IPS DF 6.9 (cell line): Measurements from ENCODE around the gene B4GALNT4.
"Not testable (repeated sequence)": the region's sequence is repeated elsewhere in the genome, so short reads cannot be mapped to it uniquely, and the experiment has no call there.

Source experiments
- DNase-seq: peaks from one replicate; pipeline ENCODE4 v3.0.0-alpha.2; 2013; ENCODE audit warnings: low read depth, low spot score
- H3K27ac ChIP-seq: one replicate; pipeline ENCODE4 v1.5.1; 2013; ENCODE audit warnings: low read length, control low read depth
- H3K27me3 ChIP-seq: 2 replicates; pipeline ENCODE4 v1.6.1; 2013; ENCODE audit warnings: mild to moderate bottlenecking, low read length; ENCODE audit not compliant: control insufficient read depth, insufficient read depth
- H3K36me3 ChIP-seq: 2 replicates; pipeline ENCODE4 v1.6.1; 2013; ENCODE audit warnings: low read length; ENCODE audit not compliant: control insufficient read depth, insufficient read depth
- H3K4me1 ChIP-seq: 2 replicates; pipeline ENCODE4 v1.6.1; 2013; ENCODE audit warnings: low read length; ENCODE audit not compliant: control insufficient read depth, insufficient read depth
- H3K4me3 ChIP-seq: 2 replicates; pipeline ENCODE4 v1.5.1; 2013; ENCODE audit warnings: mild to moderate bottlenecking, low read length
- H3K9me3 ChIP-seq: 2 replicates; pipeline ENCODE4 v1.6.1; 2013; ENCODE audit warnings: low read length, inconsistent platforms; ENCODE audit not compliant: control insufficient read depth, insufficient read depth
- WGBS: extraction: QIAGEN DNeasy Blood & Tissue Kit; methylation state at CpG from one replicate; pipeline ENCODE4 v1.1.7; 2013; ENCODE audit warnings: mixed read lengths, missing lambda C conversion rate; ENCODE audit not compliant: insufficient read length, insufficient coverage; 5-methylcytosine and 5-hydroxymethylcytosine counted together

Gene B4GALNT4

GRCh38 chr11:328516-329100 is 40.7 kb upstream of the B4GALNT4 start:
- H3K4me1 ChIP-seq, H3K4me3 ChIP-seq: not testable (repeated sequence)

GRCh38 chr11:329886-330253 is 39.4 kb upstream of the B4GALNT4 start:
- H3K36me3 ChIP-seq, result no peaks in the 10 kb centered on the region
- no peak overlapping the region for H3K27ac ChIP-seq
- WGBS, result no CpG with 5 or more reads among the region's 2 CpGs
- no peaks in the 10 kb centered on the region for H3K27me3 ChIP-seq
- DNase-seq, result no peak
- peaks cover 1% of the 10 kb centered on the region for H3K4me1 ChIP-seq
- no peaks in the 10 kb centered on the region for H3K9me3 ChIP-seq
- H3K4me3 ChIP-seq, result no peak overlapping the region

More at GRCh38 chr11:328516-329100, 40.7 kb upstream of the B4GALNT4 start:
- not testable (repeated sequence) for H3K9me3 ChIP-seq, H3K36me3 ChIP-seq, DNase-seq, H3K27me3 ChIP-seq, H3K27ac ChIP-seq
- WGBS, result no CpG with 5 or more reads among the region's 15 CpGs

GRCh38 chr11:330307-330693 is 39.0 kb upstream of the B4GALNT4 start:
- no peaks in the 10 kb centered on the region for H3K9me3 ChIP-seq
- no peak for DNase-seq
- no CpG with 5 or more reads among the region's 14 CpGs for WGBS
- H3K27ac ChIP-seq, result no peak overlapping the region
- peaks cover 1% of the 10 kb centered on the region for H3K4me1 ChIP-seq
- no peaks in the 10 kb centered on the region for H3K27me3 ChIP-seq
- H3K36me3 ChIP-seq, result no peaks in the 10 kb centered on the region
- H3K4me3 ChIP-seq, result no peak overlapping the region

- Histone ChIP-seq H3K4me1 (peaks cover 1% of the 10 kb centered on the region), H3K4me3 (no peak overlapping the region), H3K9me3 (no peaks in the 10 kb centered on the region), H3K36me3 (no peaks in the 10 kb centered on the region), H3K27me3 (no peaks in the 10 kb centered on the region), H3K27ac (no peak overlapping the region)
- WGBS, result no CpG with 5 or more reads among the region's 34 CpGs
- DNase-seq, result no peak
Measured at GRCh38 chr11:330694-331357, 38.5 kb upstream of the B4GALNT4 start.

DNA sequence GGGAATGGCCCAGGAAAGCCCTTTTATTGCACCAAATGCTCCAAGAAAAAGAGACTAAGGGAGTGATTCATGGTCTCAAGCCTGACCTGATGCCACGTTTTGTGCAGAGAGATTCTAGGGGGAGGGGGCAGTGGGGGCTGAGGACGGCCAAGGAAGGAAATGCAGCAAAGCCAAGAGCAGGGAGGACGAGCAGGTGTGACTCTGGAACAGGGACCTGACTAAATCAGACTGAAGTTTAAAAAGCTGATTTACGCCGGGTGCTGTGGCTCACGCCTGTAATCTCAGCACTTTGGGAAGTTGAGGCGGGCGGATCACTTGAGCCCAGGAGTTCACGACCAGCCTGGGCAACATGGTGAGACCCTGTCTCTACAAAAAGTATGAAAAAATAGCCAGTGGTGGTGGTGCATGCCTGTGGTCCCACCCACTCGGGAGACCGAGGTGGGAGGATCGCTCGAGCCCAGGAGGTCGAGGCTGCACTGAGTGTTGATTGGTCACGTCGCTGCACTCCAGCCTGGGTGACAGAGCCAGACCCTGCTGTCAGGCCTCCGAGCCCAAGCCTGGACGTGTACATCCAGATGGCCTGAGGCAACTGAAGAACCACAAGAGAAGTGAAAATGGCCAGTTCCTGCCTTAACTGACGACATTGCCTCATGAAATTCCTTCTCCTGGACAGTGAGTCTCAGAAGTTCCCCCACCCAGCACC is 37.8 kb upstream of the B4GALNT4 start:
- DNase-seq, result no peak
- Histone ChIP-seq H3K36me3 (no peaks in the 10 kb centered on the region), H3K27me3 (no peaks in the 10 kb centered on the region), H3K9me3 (no peaks in the 10 kb centered on the region), H3K4me1 (peaks cover 4% of the 10 kb centered on the region), H3K27ac (no peak overlapping the region), H3K4me3 (no peak overlapping the region)
- no CpG with 5 or more reads among the region's 19 CpGs for WGBS

GRCh38 chr11:332651-333480 is 36.4 kb upstream of the B4GALNT4 start:
- no peak for DNase-seq
- Histone ChIP-seq H3K9me3 (no peaks in the 10 kb centered on the region), H3K27me3 (no peaks in the 10 kb centered on the region), H3K4me3 (no peak overlapping the region), H3K4me1 (peaks cover 6% of the 10 kb centered on the region), H3K27ac (no peak overlapping the region), H3K36me3 (no peaks in the 10 kb centered on the region)
- no CpG with 5 or more reads among the region's 23 CpGs for WGBS

DNA sequence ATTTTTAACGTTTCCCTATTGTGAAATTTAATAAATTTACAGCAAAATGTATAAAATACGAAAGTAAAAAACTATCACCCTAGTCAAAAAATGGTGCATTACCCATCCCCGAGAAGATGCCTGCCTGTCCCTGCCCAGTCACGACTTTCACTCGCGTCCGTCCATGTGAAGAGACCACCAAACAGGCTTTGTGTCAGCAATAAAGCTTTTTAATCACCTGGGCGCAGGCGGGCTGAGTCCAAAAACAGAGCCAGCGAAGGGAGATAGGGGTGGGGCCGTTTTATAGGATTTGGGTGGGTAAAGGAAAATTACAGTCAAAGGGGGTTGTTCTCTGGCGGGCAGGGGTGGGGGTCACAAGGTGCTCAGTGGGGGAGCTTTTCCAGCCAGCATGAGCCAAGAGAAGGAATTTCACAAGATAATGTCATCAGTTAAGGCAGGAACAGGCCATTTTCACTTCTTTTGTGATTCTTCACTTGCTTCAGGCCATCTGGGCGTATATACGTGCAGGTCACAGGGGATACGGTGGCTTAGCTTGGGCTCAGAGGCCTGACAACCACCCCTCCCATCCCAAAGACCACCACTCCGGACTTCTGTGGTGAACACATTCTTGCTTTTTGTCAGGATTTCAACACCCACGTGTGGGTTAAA is 35.6 kb upstream of the B4GALNT4 start:
- H3K4me1 ChIP-seq, H3K27me3 ChIP-seq, DNase-seq, H3K27ac ChIP-seq, H3K9me3 ChIP-seq, H3K36me3 ChIP-seq, H3K4me3 ChIP-seq: not testable (repeated sequence)
- no CpG with 5 or more reads among the region's 17 CpGs for WGBS

DNA sequence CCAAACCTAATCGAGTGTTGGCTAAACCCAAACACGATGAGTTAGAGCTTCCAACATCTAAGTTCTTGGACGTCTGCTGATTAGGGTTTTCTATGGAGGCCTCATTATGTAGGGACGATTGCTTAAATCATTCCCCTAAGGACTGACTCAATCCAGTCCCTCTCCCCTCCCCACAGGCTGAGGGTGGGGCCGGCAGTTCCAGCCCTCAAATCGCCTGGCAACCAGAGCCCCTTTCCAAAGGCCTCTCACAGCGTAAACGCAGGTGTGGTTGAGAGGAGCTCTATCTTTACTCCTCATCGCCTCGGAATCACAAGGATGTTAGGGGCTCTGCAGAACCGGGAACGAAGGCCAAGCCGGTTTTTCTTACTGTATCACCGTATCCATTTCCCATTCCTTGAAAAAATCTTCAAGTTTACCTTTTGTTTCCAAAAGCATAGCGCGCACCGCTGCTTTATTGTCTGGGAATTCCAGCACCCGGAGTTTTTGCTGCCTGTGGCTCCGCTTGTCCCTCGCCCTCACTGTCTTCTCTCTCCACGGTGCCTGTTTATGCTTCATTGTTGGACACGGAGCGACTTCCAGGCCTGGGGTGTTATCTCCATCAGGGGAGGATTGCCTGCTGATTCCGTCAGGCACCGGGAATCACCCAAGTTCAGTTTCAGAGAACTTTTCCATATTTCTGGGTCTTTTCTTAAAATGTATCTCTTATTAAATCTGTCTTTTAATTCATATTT is 34.9 kb upstream of the B4GALNT4 start:
- no CpG with 5 or more reads among the region's 25 CpGs for WGBS
- H3K27ac ChIP-seq, result no peak overlapping the region
- H3K36me3 ChIP-seq, result no peaks in the 10 kb centered on the region

GRCh38 chr11:335779-336658 is 33.3 kb upstream of the B4GALNT4 start:
- peaks cover 6% of the 10 kb centered on the region; the same call in 1 of the 2 replicates for H3K4me1 ChIP-seq
- no peaks in the 10 kb centered on the region for H3K36me3 ChIP-seq
- no CpG with 5 or more reads among the region's 15 CpGs for WGBS
- H3K9me3 ChIP-seq, result no peaks in the 10 kb centered on the region
- H3K27ac ChIP-seq, result no peak overlapping the region
- H3K4me3 ChIP-seq, result no peak overlapping the region
- DNase-seq, result no peak
- no peaks in the 10 kb centered on the region for H3K27me3 ChIP-seq

More for the DNA sequence above, 34.9 kb upstream of the B4GALNT4 start:
- Histone ChIP-seq H3K9me3 (no peaks in the 10 kb centered on the region), H3K4me3 (no peak overlapping the region), H3K27me3 (no peaks in the 10 kb centered on the region), H3K4me1 (peaks cover 6% of the 10 kb centered on the region)
- DNase-seq, result no peak
